Gastrocnemius medialis (tissue), 4 donors: ENCODE results near the gene DNAAF2.

Experiments used
- CTCF ChIP-seq, 5 experiments: fragments of 450-650 bp in 3 of 5; fragments of 200-600 bp in 2 of 5; sonication (generic) in 2 of 5; IDR thresholded peaks in 4 of 5; conservative IDR thresholded peaks in 1 of 5; 1 replicate in 4 of 5; 2 replicates in 1 of 5; pipeline ENCODE4 v1.5.1; 2016 to 2019; ENCODE audit warnings: antibody characterized with exemption in 5 of 5, mild to moderate bottlenecking in 3 of 5, moderate library complexity in 3 of 5
- POLR2A ChIP-seq, 2 donors: fragments of 450-650 bp; IDR thresholded peaks; one replicate each; pipeline ENCODE4 v1.6.1; 2017; ENCODE audit warnings: antibody characterized with exemption in 2 of 2, mild to moderate bottlenecking in 2 of 2, moderate library complexity in 2 of 2

GRCh38 chr14:49584058-49584457 lies 51.0 kb downstream of the DNAAF2 start:
- no peak for TF ChIP-seq CTCF (IDR thresholded peaks at IDR 0.05 in 4 of 5, conservative IDR thresholded peaks at IDR 0.05 in 1 of 5)
- TF ChIP-seq POLR2A (IDR thresholded peaks at IDR 0.05): no peak
